Ishikawa (cell line): ENCODE measurements around the gene RPS5.
A peak's percentile ranks its signal among the peaks of the same experiment; 100 is the strongest.

ENCODE experiments used
- CEBPB ChIP-seq: IDR thresholded peaks from 2 replicates; pipeline ENCODE4 v1.6.1; 2012
- CREB1 ChIP-seq: IDR thresholded peaks from 2 replicates; pipeline ENCODE4 v1.6.1; 2012; ENCODE audit warnings: low read depth
- EGR1 ChIP-seq: IDR thresholded peaks from 2 replicates; pipeline ENCODE4 v1.6.1; 2012
- EP300 ChIP-seq: IDR thresholded peaks from 2 replicates; pipeline ENCODE4 v1.6.1; 2012; ENCODE audit warnings: borderline replicate concordance
- FOXM1 ChIP-seq: IDR thresholded peaks from 2 replicates; pipeline ENCODE4 v1.6.1; 2012; ENCODE audit warnings: low read depth, borderline replicate concordance
- NFIC ChIP-seq: IDR thresholded peaks from 2 replicates; pipeline ENCODE4 v1.6.1; 2012
- RAD21 ChIP-seq: IDR thresholded peaks from 2 replicates; pipeline ENCODE4 v1.6.1; 2012; ENCODE audit warnings: low read depth
- REST ChIP-seq: IDR thresholded peaks from 2 replicates; pipeline ENCODE4 v1.6.1; 2012; ENCODE audit warnings: low read depth, mild to moderate bottlenecking
- TAF1 ChIP-seq: IDR thresholded peaks from 2 replicates; pipeline ENCODE4 v1.6.1; 2012; ENCODE audit warnings: low read depth, mild to moderate bottlenecking
- TCF12 ChIP-seq: IDR thresholded peaks from 2 replicates; pipeline ENCODE4 v1.6.1; 2012; ENCODE audit warnings: low read depth
- TEAD4 ChIP-seq: IDR thresholded peaks from 2 replicates; pipeline ENCODE4 v1.6.1; 2012
- YY1 ChIP-seq: IDR thresholded peaks from 2 replicates; pipeline ENCODE4 v1.6.1; 2012; ENCODE audit warnings: low read depth
- ZBTB7A ChIP-seq: IDR thresholded peaks from 2 replicates; pipeline ENCODE4 v1.6.1; 2012; ENCODE audit warnings: low read depth
- TF ChIP-seq, protein P1 (sequence below): IDR thresholded peaks from 2 replicates; pipeline ENCODE4 v1.6.1; 2012
- TF ChIP-seq, protein P2 (sequence below): IDR thresholded peaks from 2 replicates; pipeline ENCODE4 v1.6.1; 2012

RPS5 gene

GRCh38 chr19:58385313-58385890 lies 1.7 kb upstream of the RPS5 start:
- TF ChIP-seq CREB1 (no peak), FOXM1 (no peak), REST (no peak), EP300 (no peak), RAD21 (no peak), TAF1 (no peak), NFIC (no peak), EGR1 (no peak), TEAD4 (no peak), YY1 (no peak), TCF12 (no peak), ZBTB7A (no peak), CEBPB (no peak)
- TF ChIP-seq, protein P1, sequence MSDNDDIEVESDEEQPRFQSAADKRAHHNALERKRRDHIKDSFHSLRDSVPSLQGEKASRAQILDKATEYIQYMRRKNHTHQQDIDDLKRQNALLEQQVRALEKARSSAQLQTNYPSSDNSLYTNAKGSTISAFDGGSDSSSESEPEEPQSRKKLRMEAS = no peak
- TF ChIP-seq, protein P2, sequence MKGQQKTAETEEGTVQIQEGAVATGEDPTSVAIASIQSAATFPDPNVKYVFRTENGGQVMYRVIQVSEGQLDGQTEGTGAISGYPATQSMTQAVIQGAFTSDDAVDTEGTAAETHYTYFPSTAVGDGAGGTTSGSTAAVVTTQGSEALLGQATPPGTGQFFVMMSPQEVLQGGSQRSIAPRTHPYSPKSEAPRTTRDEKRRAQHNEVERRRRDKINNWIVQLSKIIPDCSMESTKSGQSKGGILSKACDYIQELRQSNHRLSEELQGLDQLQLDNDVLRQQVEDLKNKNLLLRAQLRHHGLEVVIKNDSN = no peak

DNA sequence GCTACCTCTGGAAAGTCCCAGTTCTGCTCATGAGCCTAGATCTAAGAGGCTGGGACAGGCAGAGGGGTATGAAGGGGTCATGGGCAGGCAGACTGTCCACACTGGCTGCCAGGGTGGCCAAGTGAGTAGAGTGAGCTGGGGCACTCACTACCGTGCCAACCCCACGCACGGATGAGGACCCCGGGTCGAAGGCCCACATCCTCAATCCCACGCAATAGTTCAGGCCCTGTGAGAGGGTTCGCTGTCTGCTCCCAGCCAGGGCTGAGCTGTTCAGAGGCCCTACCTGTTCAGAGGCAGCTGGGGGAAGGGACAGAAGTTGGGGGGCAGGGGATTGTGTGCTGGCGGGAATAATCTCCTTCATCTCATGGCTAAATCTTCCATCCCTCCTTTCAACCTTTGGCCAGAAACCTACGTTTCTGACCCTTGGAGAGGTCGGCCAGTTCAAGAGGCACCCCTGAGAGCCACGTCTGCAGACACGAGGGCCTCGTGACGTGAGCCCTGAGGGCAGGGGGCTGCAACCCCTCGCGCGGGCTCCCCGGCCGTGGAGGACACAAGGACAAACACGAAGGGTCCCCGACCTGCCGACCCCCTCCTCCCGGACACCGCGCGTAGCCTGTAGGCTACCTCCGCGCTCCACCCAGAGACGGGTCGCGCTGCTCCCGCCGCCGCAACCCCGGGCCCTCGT lies 1.0 kb upstream of the RPS5 start:
- TF ChIP-seq EP300 (no peak), ZBTB7A (peak; percentile 78)

GRCh38 chr19:58387338-58388174 lies 487 bp downstream of the RPS5 start:
- TF ChIP-seq EGR1 (no peak), TCF12 (no peak), CREB1 (no peak)
- TF ChIP-seq, protein P2 = no peak
- TF ChIP-seq, protein P1 = no peak

- TF ChIP-seq TCF12 = no peak
Observed at GRCh38 chr19:58388175-58388526, 1.1 kb downstream of the RPS5 start.

DNA sequence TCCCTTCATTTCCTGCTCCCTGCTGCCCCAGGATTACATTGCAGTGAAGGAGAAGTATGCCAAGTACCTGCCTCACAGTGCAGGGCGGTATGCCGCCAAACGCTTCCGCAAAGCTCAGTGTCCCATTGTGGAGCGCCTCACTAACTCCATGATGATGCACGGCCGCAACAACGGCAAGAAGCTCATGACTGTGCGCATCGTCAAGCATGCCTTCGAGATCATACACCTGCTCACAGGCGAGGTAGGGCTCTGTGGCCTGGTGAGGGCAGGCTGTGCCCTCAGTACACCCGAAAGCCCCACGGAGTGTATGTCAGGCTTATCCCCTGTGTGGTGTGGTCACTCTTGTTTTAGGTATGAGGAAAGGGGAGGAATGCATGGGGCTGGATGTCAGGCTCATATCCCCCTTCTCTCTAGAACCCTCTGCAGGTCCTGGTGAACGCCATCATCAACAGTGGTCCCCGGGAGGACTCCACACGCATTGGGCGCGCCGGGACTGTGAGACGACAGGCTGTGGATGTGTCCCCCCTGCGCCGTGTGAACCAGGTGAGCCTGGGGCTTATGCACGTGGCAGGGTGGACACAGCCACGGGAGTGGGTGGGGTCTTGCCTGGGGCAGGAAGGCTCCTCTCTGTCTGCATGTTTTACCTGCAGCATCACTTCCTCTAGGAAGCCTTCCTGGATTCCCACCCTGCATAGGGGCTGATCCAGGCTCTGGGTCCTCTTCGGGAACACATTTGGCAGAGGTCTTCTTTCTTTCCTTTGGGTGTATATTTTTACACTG lies 6.1 kb downstream of the RPS5 start:
- TF ChIP-seq TAF1 (no peak), EGR1 (no peak), REST (no peak), EP300 (no peak), FOXM1 (no peak), NFIC (no peak), RAD21 (no peak), YY1 (no peak), CEBPB (no peak), TCF12 (no peak), ZBTB7A (no peak), TEAD4 (no peak)
- TF ChIP-seq, protein P2 = no peak
- TF ChIP-seq, protein P1 = no peak
